HEK293 (cell line): ENCODE data around the gene MRPS18A.

Experiments
- CTCF ChIP-seq: fragments of 450-650 bp; formaldehyde crosslinking; IDR thresholded peaks from 2 replicates; pipeline ENCODE4 v1.5.1; 2016; ENCODE audit warnings: missing biosample characterization, missing genetic modification characterization
- GFI1B ChIP-seq: fragments of 450-650 bp; formaldehyde crosslinking; IDR thresholded peaks from 2 replicates; pipeline ENCODE4 v1.5.1; 2016; ENCODE audit warnings: missing biosample characterization, missing genetic modification characterization
- ZSCAN5A ChIP-seq: fragments of 450-650 bp; formaldehyde crosslinking; IDR thresholded peaks from 2 replicates; pipeline ENCODE4 v1.5.1; 2016; ENCODE audit warnings: missing biosample characterization, missing genetic modification characterization

GRCh38 chr6:43717389-43717788 is 29.8 kb upstream of the MRPS18A start:
- no peak for TF ChIP-seq GFI1B (tag by site-specific recombination)
- TF ChIP-seq CTCF (tag by site-specific recombination): no peak
- no peak for TF ChIP-seq ZSCAN5A (tag by site-specific recombination)
